SK-N-SH treated with all-trans-retinoic acid at 6 μM for 48 hours (cell line): ENCODE data around the gene SEMA3E.
"Not testable (repeated sequence)": the region's sequence is repeated elsewhere in the genome, so short reads cannot be mapped to it uniquely, and the experiment has no call there.

Source experiments
- ATAC-seq: fragments of 200-7000 bp; cut with Tn5 transposase; 3 replicates; pipeline ENCODE4 v1.9.1; 2020; ENCODE audit warnings: mild to moderate bottlenecking, moderate library complexity
- BACH2 ChIP-seq: fragments of 250-450 bp; sonication (Bioruptor Pico); IDR thresholded peaks from 2 replicates; pipeline ENCODE4 v1.9.0; 2021; ENCODE audit warnings: mild to moderate bottlenecking, borderline replicate concordance
- OSR1 ChIP-seq: fragments of 250-450 bp; sonication (Bioruptor Pico); IDR thresholded peaks from 2 replicates; pipeline ENCODE4 v1.8.0; 2022; ENCODE audit warnings: moderate library complexity, mild to moderate bottlenecking, inconsistent platforms
- PATZ1 ChIP-seq: fragments of 250-450 bp; sonication (Bioruptor Pico); IDR thresholded peaks from 2 replicates; pipeline ENCODE4 v1.8.0; 2020; ENCODE audit warnings: mild to moderate bottlenecking, moderate library complexity, borderline replicate concordance
- TCF4 ChIP-seq: fragments of 250-450 bp; sonication (Bioruptor Pico); IDR thresholded peaks from 2 replicates; pipeline ENCODE4 v1.8.0; 2021; ENCODE audit warnings: mild to moderate bottlenecking, moderate library complexity, borderline replicate concordance
- TOX ChIP-seq: fragments of 250-450 bp; sonication (Bioruptor Pico); IDR thresholded peaks from 2 replicates; pipeline ENCODE4 v1.8.0; 2021; ENCODE audit warnings: mild to moderate bottlenecking, moderate library complexity, borderline replicate concordance
- ZNF8 ChIP-seq: fragments of 450-650 bp; formaldehyde crosslinking; IDR thresholded peaks from 2 replicates; pipeline ENCODE4 v1.5.0; 2020; ENCODE audit warnings: mild to moderate bottlenecking, moderate library complexity
- TF ChIP-seq, protein P1 (sequence below): fragments of 250-450 bp; sonication (Bioruptor Pico); IDR thresholded peaks from 2 replicates; pipeline ENCODE4 v1.5.1; 2020; ENCODE audit warnings: low read depth, mild to moderate bottlenecking, moderate library complexity
- TF ChIP-seq, protein P2 (sequence below): fragments of 250-450 bp; sonication (Bioruptor Pico); IDR thresholded peaks from 2 replicates; pipeline ENCODE4 v1.5.0; 2020; ENCODE audit warnings: mild to moderate bottlenecking, moderate library complexity
- TF ChIP-seq, protein P3 (sequence below): fragments of 250-450 bp; sonication (Bioruptor Pico); IDR thresholded peaks from 2 replicates; pipeline ENCODE4 v1.8.0; 2021; ENCODE audit warnings: low read depth, mild to moderate bottlenecking, moderate library complexity, borderline replicate concordance

The SEMA3E gene

GRCh38 chr7:83466956-83467355 lies 182.0 kb downstream of the SEMA3E start (continued):
- TF ChIP-seq PATZ1 (CRISPR knock-in tag): no peak
- TF ChIP-seq, protein P1, sequence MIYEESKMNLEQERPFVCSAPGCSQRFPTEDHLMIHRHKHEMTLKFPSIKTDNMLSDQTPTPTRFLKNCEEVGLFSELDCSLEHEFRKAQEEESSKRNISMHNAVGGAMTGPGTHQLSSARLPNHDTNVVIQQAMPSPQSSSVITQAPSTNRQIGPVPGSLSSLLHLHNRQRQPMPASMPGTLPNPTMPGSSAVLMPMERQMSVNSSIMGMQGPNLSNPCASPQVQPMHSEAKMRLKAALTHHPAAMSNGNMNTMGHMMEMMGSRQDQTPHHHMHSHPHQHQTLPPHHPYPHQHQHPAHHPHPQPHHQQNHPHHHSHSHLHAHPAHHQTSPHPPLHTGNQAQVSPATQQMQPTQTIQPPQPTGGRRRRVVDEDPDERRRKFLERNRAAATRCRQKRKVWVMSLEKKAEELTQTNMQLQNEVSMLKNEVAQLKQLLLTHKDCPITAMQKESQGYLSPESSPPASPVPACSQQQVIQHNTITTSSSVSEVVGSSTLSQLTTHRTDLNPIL (CRISPR knock-in tag): no peak

DNA sequence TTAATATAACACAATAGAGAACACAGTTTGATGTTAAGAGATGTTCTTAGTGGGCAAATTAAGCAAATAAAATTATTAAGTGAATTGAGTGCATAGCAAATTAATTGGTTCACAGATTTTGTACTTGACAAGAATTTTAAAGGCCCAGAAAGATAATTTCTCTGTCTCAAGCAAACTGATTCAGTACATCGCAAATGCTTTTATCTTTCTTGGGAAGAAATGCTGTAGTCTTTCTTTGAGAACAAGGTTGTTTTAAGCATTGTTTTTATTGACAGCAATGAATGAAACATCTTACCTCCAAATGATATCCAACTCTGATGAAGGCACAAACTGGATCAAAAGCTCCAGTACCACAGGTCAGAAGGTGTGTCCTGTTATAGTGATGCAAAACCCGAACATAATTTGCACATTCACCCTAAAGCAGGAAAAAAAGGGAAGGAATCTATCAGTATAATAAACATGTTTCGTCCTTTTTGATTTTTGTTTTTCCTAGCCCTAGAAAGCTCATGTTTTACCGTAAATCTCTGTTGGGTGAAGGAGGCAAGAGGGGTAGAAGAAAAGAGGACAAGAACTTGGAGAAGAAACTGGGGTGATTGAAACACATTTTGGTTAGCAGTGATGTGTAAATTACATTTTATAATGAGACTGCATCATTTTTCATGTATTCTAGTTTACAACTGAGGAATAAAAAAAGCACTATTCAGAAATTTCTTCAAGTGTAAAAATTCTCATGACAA lies 182.6 kb downstream of the SEMA3E start:
- no peak for ATAC-seq
- TF ChIP-seq TCF4: no peak
- TF ChIP-seq, protein P2, sequence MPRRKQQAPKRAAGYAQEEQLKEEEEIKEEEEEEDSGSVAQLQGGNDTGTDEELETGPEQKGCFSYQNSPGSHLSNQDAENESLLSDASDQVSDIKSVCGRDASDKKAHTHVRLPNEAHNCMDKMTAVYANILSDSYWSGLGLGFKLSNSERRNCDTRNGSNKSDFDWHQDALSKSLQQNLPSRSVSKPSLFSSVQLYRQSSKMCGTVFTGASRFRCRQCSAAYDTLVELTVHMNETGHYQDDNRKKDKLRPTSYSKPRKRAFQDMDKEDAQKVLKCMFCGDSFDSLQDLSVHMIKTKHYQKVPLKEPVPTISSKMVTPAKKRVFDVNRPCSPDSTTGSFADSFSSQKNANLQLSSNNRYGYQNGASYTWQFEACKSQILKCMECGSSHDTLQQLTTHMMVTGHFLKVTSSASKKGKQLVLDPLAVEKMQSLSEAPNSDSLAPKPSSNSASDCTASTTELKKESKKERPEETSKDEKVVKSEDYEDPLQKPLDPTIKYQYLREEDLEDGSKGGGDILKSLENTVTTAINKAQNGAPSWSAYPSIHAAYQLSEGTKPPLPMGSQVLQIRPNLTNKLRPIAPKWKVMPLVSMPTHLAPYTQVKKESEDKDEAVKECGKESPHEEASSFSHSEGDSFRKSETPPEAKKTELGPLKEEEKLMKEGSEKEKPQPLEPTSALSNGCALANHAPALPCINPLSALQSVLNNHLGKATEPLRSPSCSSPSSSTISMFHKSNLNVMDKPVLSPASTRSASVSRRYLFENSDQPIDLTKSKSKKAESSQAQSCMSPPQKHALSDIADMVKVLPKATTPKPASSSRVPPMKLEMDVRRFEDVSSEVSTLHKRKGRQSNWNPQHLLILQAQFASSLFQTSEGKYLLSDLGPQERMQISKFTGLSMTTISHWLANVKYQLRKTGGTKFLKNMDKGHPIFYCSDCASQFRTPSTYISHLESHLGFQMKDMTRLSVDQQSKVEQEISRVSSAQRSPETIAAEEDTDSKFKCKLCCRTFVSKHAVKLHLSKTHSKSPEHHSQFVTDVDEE (CRISPR knock-in tag): no peak
- TF ChIP-seq, protein P3, sequence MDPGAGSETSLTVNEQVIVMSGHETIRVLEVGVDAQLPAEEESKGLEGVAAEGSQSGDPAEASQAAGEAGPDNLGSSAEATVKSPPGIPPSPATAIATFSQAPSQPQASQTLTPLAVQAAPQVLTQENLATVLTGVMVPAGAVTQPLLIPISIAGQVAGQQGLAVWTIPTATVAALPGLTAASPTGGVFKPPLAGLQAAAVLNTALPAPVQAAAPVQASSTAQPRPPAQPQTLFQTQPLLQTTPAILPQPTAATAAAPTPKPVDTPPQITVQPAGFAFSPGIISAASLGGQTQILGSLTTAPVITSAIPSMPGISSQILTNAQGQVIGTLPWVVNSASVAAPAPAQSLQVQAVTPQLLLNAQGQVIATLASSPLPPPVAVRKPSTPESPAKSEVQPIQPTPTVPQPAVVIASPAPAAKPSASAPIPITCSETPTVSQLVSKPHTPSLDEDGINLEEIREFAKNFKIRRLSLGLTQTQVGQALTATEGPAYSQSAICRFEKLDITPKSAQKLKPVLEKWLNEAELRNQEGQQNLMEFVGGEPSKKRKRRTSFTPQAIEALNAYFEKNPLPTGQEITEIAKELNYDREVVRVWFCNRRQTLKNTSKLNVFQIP (CRISPR knock-in tag): no peak
- no peak for TF ChIP-seq BACH2 (CRISPR knock-in tag)
- TF ChIP-seq PATZ1 (CRISPR knock-in tag): no peak
- no peak for TF ChIP-seq TOX (CRISPR knock-in tag)
- no peak for TF ChIP-seq ZNF8

DNA sequence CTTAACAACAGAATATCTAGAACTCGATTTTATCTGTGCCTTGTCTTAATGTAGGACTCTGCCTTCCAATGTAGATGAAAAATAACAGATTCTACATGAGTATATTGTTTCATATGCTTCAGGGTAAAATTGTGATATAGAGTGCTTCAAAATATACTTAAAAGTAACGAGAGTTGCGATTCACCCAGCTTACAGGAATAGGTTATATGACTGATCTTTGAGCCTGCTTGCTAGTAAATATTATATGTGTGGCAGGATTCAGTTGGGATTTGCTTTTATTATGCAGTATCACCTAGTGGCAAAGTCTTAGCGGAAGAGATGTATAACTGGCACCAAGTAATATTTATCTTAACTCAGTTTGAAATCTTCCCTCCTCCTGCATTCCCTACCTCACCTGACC lies 183.3 kb downstream of the SEMA3E start:
- no peak for ATAC-seq
- no peak for TF ChIP-seq PATZ1 (CRISPR knock-in tag)
- TF ChIP-seq OSR1 (CRISPR knock-in tag): no peak

DNA sequence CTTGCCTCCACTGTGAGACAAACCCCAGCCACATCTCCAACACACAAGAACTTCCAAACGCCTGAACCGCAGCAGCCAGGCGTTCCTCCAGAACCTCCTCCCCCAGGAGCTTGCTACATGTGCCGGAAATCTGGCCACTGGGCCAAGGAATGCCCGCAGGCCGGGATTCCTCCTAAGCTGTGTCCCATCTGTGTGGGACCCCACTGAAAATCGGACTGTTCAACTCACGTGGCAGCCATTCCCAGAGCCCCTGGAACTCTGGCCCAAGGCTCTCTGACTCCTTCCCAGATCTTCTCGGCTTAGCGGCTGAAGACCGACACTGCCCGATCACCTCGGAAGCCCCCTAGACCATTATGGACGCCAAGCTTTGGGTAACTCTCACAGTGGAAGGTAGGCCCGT lies 187.1 kb downstream of the SEMA3E start:
- ATAC-seq: not testable (repeated sequence)

DNA sequence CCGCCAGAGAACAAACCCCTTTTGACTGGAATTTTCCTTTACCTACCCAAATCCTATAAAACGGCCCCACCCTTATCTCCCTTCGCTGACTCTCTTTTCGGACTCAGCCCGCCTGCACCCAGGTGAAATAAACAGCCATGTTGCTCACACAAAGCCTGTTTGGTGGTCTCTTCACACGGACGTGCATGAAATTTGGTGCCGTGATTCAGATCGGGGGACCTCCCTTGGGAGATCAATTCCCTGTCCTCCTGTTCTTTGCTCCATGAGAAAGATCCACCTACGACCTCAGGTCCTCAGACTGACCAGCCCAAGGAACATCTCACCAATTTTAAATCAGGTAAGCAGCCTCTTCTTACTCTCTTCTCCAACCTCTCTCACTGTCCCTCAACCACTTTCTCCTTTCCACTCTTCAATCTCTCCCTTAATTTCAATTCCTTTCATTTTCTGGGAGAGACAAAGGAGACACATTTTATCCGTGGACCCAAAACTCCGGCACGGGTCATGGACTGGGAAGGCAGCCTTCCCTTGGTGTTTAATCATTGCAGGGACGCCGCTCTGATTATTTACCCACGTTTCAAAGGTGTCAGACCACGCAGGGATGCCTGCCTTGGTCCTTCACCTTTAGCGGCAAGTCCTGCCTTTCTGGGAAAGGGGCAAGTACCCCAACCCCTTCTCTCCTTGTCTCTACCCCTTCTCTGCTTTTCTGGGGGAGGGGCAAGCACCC lies 188.8 kb downstream of the SEMA3E start:
- ATAC-seq: not testable (repeated sequence)

- ATAC-seq: not testable (repeated sequence)
Observed at GRCh38 chr7:83459101-83459929, 189.6 kb downstream of the SEMA3E start.
